ENCODE measurements around the gene ADCY3.

The ADCY3 gene

GRCh38 chr2:24920098-24920808 is at the start of gene ADCY3:
TSS of gene ADCY3 (minus strand) at chr2:24920237. CDS start at chr2:24918987, 1,250 bp downstream.
- peak; percentile 57 for DNase-seq

GRCh38 chr2:24969784-24970183 is 49.7 kb upstream of the ADCY3 start:
- DNase-seq: no peak

GRCh38 chr2:24961903-24962302 is 41.9 kb upstream of the ADCY3 start:
- DNase-seq: no peak

- DNase-seq: no peak
Measured at GRCh38 chr2:24959761-24960160, 39.7 kb upstream of the ADCY3 start.

- no peak for DNase-seq
Measured at GRCh38 chr2:24958411-24958935, 38.4 kb upstream of the ADCY3 start.

GRCh38 chr2:24957976-24958375 is 37.9 kb upstream of the ADCY3 start:
- no peak for DNase-seq

GRCh38 chr2:24957221-24957620 is 37.2 kb upstream of the ADCY3 start:
- DNase-seq: no peak

- DNase-seq: no peak
Measured at GRCh38 chr2:24955921-24956320, 35.9 kb upstream of the ADCY3 start.

- DNase-seq: no peak
Measured at GRCh38 chr2:24955232-24955631, 35.2 kb upstream of the ADCY3 start.

GRCh38 chr2:24950102-24950501 is 30.1 kb upstream of the ADCY3 start:
- DNase-seq: no peak

GRCh38 chr2:24948506-24948905 is 28.5 kb upstream of the ADCY3 start:
- no peak for DNase-seq

GRCh38 chr2:24947561-24948157 is 27.6 kb upstream of the ADCY3 start:
- DNase-seq: no peak

- no peak for DNase-seq
Measured at GRCh38 chr2:24945907-24946306, 25.9 kb upstream of the ADCY3 start.

GRCh38 chr2:24943427-24944053 is 23.5 kb upstream of the ADCY3 start:
- DNase-seq: no peak

GRCh38 chr2:24939353-24939752 is 19.3 kb upstream of the ADCY3 start:
- no peak for DNase-seq

- no peak for DNase-seq
Measured at GRCh38 chr2:24937236-24937635, 17.2 kb upstream of the ADCY3 start.

- DNase-seq: no peak
Measured at GRCh38 chr2:24935145-24935544, 15.1 kb upstream of the ADCY3 start.

GRCh38 chr2:24932715-24933114 is 12.7 kb upstream of the ADCY3 start:
- no peak for DNase-seq

- DNase-seq: peak; percentile 55
Measured at GRCh38 chr2:24930768-24931167, 10.7 kb upstream of the ADCY3 start.

GRCh38 chr2:24929230-24929629 is 9.2 kb upstream of the ADCY3 start:
- no peak for DNase-seq

- DNase-seq: no peak
Measured at GRCh38 chr2:24928036-24928435, 8.0 kb upstream of the ADCY3 start.

GRCh38 chr2:24926602-24927252 is 6.7 kb upstream of the ADCY3 start:
- no peak for DNase-seq

GRCh38 chr2:24926220-24926601 is 6.2 kb upstream of the ADCY3 start:
- DNase-seq: no peak

GRCh38 chr2:24925815-24926214 is 5.8 kb upstream of the ADCY3 start:
- DNase-seq: no peak

Measured in GDM1 (cell line).